Skeletal muscle satellite cell (primary cell): Measurements from ENCODE around the gene DNAJC5G.
"Not testable (repeated sequence)": the region's sequence is repeated elsewhere in the genome, so short reads cannot be mapped to it uniquely, and the experiment has no call there.

Experiments
- H3K27me3 ChIP-seq: 2 replicates; pipeline ENCODE4 v1.7.0; 2013; ENCODE audit warnings: low read length; ENCODE audit not compliant: control insufficient read depth, insufficient read depth
- H3K36me3 ChIP-seq: 2 replicates; pipeline ENCODE4 v1.7.0; 2013; ENCODE audit warnings: mild to moderate bottlenecking, control low read depth, low read length; ENCODE audit not compliant: insufficient read depth
- H3K4me1 ChIP-seq: 2 replicates; pipeline ENCODE4 v1.7.0; 2013; ENCODE audit warnings: low read length; ENCODE audit not compliant: control insufficient read depth, insufficient read depth
- H3K4me2 ChIP-seq: 2 replicates; pipeline ENCODE4 v1.7.0; 2013; ENCODE audit warnings: mild to moderate bottlenecking, low read length
- H3K4me3 ChIP-seq: 2 replicates; pipeline ENCODE4 v1.7.0; 2013; ENCODE audit warnings: low read length
- H3K9ac ChIP-seq: 2 replicates; pipeline ENCODE4 v1.7.0; 2013; ENCODE audit warnings: mild to moderate bottlenecking, low read depth, low read length, moderate library complexity
- H3K9me3 ChIP-seq: replicated peaks from 2 replicates; pipeline ENCODE4 v1.7.0; 2013; ENCODE audit warnings: mild to moderate bottlenecking, control low read depth, low read length

Gene DNAJC5G

DNA sequence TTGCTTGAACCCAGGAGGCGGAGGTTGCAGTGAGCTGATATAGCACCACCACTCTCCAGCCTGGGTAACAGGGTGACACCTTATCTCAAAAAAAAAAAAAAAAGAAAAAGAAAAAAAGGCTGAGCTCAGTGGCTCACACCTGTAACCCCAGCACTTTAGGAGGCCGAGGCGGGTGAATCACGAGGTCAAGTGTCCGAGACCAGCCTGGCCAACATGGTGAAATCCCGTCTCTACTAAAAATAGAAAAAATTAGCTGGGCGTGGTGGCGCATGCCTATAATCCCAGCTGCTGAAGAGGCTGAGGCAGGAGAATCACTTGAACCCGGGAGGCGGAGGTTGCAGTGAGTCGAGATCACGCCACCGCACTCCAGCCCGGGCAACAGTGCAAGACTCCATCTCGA lies 44.6 kb downstream of the DNAJC5G start:
- H3K9ac ChIP-seq, H3K4me2 ChIP-seq, H3K9me3 ChIP-seq, H3K27me3 ChIP-seq, H3K4me3 ChIP-seq: not testable (repeated sequence)
- peaks cover 16% of the 10 kb centered on the region for H3K36me3 ChIP-seq
- H3K4me1 ChIP-seq, result peaks cover 29% of the 10 kb centered on the region

DNA sequence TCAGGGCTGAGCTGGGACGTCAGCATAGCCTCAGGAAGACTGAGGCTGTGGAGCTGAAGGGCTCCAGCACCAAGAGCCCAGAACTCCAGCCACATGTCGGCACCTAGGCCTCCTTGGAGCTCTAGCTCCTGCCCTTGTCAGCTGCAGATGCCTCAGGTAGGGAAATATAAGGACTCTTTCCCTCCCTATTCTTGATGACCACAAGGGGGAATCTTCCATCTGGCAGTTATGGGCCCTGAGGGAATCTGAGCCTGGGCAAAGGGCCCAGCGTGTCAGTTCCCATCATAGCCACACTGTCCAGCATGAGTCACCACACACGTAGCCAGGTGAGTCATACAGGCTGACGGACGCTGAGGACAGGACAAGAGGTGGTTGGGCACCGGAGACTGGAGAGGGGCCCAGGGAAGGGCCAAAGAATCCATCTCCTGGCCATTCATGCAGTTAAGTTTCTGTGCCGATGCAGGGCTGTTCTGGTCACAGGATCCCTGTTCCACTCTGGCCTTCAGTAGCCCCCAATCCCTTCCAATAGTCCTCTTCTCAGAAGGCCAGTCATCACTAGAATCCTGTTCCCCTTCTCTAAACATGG lies 45.8 kb downstream of the DNAJC5G start:
- Histone ChIP-seq H3K9me3 (no peaks in the 10 kb centered on the region), H3K4me1 (peaks cover 29% of the 10 kb centered on the region), H3K27me3 (no peaks in the 10 kb centered on the region), H3K36me3 (peaks cover 22% of the 10 kb centered on the region), H3K4me2 (peak overlapping the region; percentile 91), H3K4me3 (peak overlapping the region; percentile 82), H3K9ac (peak overlapping the region; percentile 93)

DNA sequence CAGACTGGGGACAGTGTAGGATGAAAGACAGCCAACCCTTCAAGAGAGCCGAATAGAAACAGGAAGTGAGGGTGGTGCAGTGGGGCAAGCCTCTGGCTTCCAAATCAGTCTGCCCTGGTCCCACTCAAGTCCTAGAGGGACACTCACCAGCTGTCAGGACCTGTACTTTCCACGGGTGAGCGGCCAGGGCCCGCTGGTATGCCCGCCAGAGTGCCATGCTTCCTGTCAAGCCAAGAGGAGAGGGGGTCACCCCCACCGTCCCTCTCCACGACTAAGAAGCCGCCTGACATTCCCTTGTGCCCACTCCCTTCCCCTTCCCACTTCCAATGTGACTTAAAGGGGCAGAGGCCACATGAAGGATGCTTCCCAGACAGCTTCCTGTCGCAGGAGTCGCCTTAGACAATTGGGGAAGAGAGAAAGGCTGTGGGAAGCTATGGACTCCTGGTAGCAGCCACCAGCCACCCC lies 47.1 kb downstream of the DNAJC5G start:
- Histone ChIP-seq H3K4me1 (peaks cover 26% of the 10 kb centered on the region), H3K4me2 (peak overlapping the region; percentile 91), H3K36me3 (peaks cover 22% of the 10 kb centered on the region), H3K4me3 (peak overlapping the region; percentile 82), H3K9me3 (no peaks in the 10 kb centered on the region), H3K27me3 (no peaks in the 10 kb centered on the region), H3K9ac (peak overlapping the region; percentile 93)

DNA sequence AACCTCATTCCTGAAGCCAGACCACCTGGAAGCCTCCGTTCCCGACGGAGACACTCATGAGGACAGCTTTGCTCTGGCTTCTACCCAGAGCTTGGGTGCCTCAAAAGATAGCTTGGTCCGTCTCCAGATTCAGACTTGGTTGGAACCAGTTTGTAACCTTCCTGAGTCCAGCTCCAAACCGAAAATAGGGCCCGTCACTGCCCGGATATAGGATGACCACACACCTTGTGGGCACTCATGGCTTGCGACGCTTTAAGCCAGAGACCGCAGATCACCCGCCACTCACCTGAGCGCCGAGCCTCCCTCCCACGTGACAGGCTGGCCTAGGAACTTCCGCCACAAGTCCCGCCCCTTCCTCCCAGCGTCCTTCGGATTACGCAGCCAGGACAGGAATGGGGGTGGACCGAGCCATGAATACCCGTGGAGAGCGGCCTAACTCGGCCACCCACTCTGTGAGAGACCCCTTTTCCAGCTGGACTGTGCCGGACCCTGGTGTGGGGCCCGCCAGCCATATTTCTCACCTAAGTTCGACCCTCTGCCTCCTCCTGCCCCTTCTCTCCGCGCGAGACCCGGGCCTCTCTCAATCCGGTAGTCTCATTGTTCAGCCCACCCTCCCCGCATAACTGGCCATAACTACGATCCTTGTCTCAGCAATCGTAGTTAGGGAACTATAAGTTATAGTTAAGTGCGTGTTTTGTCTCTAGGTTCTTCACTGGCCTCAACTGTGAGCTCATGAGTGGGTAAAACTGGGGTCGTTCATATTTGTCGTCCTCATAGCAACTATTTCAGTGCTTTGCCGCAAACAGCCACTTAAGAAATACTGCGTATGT lies 47.7 kb downstream of the DNAJC5G start, which contains the start of gene MPV17:
Gene MPV17, minus strand, starts transcription at position 332 of the 830 bp plus-strand sequence. CDS start 580 bp downstream, outside the sequence.
- Histone ChIP-seq H3K4me1 (peaks cover 26% of the 10 kb centered on the region), H3K36me3 (peaks cover 22% of the 10 kb centered on the region), H3K9me3 (no peaks in the 10 kb centered on the region), H3K9ac (peak within 1 kb of the TSS; percentile 93), H3K4me3 (peak within 1 kb of the TSS; percentile 82), H3K27me3 (no peaks in the 10 kb centered on the region), H3K4me2 (peak within 1 kb of the TSS; percentile 91)

DNA sequence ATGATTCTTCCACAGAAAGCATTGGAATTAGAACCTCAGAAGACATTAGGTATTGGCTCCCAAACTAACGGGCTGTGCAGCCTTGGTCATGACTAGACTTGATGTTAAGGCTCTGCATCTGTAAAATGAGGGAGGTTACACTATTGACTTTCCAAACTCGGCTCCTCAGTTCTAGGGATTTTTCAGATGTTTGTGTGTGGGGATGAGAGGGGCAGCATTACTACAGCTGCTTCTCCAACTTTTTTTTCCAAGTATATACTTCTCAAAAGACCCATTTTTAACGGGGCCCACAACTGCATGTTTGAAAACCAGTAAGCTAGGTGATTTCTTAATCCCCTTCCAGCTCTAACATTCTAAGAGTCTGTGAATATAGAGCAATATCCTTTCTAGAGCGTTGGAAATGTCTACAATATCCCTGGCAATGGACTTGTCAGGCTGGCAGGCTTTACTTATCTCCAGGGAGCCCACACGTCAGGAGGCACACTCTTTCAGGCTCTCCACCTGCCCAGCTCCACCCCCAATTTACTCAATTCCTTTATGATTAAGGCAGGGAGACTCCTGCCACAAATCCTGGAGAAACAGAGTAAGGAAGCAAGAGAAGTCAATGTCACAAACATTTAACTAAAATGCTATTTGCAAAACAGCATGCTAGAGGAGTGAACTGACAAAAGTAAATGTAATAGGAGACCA lies 48.5 kb downstream of the DNAJC5G start:
- H3K4me2 ChIP-seq, result peak overlapping the region; percentile 91
- peak overlapping the region; percentile 93 for H3K9ac ChIP-seq
- H3K9me3 ChIP-seq, result no peaks in the 10 kb centered on the region
- peaks cover 26% of the 10 kb centered on the region for H3K4me1 ChIP-seq
- peak overlapping the region; percentile 82 for H3K4me3 ChIP-seq
- H3K36me3 ChIP-seq, result peaks cover 29% of the 10 kb centered on the region
- no peaks in the 10 kb centered on the region for H3K27me3 ChIP-seq

DNA sequence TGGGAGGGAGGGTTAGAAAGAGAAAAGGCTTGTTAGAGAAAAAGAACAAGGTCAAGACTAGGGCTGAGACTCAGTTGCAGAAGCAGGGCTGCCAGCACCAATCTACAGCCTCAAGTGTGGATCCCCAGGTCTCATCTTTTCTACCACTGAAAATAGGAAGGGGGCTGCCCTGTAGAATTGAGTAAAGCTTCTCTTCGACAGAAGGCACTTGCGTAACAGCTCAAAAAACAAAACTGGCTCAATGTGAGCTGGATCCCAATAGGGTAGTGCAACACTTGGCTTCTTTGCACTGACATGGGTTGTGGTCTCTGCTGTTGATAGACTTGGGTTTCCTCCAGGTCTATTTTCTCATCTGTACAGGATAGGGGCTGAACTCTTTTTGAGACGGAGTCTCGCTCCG lies 49.5 kb downstream of the DNAJC5G start:
- Histone ChIP-seq H3K4me1 (peaks cover 26% of the 10 kb centered on the region), H3K9me3 (no peaks in the 10 kb centered on the region)

More for the DNA sequence above, 49.5 kb downstream of the DNAJC5G start:
- Histone ChIP-seq H3K9ac (no peak overlapping the region), H3K4me3 (no peak overlapping the region), H3K36me3 (peaks cover 39% of the 10 kb centered on the region), H3K4me2 (no peak overlapping the region), H3K27me3 (no peaks in the 10 kb centered on the region)
